ENCODE measurements around the gene FARP1.

FARP1 gene

DNA sequence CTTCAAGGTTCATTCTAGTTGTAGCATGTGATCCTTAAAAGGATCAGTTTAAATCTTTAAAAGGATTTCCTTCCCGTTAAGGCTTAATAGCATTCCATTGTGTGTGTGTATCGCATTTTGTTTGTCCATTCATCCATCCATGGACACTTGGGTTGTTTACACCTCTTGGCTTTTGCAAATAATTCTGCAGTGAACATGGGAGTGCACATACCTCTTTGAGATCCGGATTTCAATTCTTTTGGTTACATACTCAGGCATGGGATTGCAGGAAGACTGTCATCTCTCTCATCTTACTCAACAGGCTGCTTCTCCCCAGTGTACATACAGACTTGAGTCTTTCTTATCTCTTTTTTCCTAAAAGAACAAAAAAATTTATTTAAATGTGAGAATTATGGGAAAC is 32.9 kb downstream of the FARP1 start:
- no peaks in the 10 kb centered on the region for H3K36me3 ChIP-seq (ENCODE audit: insufficient read depth, low read length)
- H3K79me2 ChIP-seq (ENCODE audit: control insufficient read depth, insufficient read depth, low read length, unreplicated experiment): peaks cover 15% of the 10 kb centered on the region
- no peaks in the 10 kb centered on the region for H3K27me3 ChIP-seq (ENCODE audit: insufficient read depth, low read length)
- H3K4me3 ChIP-seq (ENCODE audit: low read depth, low read length): no peak overlapping the region
- no peak overlapping the region for H2AFZ ChIP-seq (ENCODE audit: low read length, unreplicated experiment)
- H3K27ac ChIP-seq (ENCODE audit: low read depth, low read length): no peak overlapping the region
- peaks cover 39% of the 10 kb centered on the region for H3K4me1 ChIP-seq (ENCODE audit: control insufficient read depth, insufficient read depth, low read length, unreplicated experiment)

DNA sequence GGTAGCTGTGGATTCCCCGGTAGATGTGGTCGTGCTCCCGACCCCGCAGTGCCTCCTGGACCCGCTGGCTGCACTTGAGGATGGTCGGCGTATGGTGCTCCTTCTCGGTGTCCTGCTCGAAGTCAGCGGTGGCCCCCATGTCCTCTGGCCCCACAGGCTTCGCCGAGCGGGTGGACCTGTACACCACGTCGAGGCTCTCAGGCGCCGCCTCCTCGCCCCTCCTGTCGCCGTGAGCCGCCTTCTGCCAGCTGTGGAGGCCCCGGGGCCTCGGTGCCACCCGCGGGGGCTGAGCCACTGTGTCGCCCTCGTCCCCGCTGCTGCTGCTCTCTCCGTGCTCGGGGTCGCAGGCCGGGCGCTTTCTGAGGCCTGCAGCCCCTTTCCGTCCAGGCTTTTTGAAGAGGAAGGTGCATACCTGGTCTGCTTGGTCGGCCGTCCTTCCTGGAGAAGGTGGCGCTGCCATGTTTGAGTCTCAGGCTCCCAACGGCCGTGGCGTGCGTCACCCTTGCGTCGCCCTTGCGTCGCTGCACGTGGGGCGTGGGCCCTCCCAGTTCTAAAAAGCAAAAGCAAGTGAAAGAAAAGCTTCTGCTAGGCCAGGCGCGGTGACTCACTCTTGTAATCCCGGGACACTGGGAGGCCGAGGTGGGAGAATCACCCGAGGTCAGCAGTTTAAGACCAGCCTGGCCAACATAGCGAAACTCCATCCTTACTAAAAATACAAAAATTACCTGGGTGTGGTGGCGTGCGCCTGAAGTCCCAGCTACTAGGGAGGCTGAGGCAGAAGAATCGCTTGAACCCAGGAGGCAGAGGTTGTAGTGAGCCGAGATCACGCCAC is 34.1 kb downstream of the FARP1 start, which contains the start of gene RNF113B:
TSS of gene RNF113B (minus strand) at position 493 of the 832 bp plus-strand sequence. CDS start at position 460, 33 bp downstream.
- Histone ChIP-seq H3K27ac (ENCODE audit: low read depth, low read length) (no peak within 1 kb of the TSS), H2AFZ (ENCODE audit: low read length, unreplicated experiment) (no peak within 1 kb of the TSS), H3K4me1 (ENCODE audit: control insufficient read depth, insufficient read depth, low read length, unreplicated experiment) (peaks cover 31% of the 10 kb centered on the region), H3K79me2 (ENCODE audit: control insufficient read depth, insufficient read depth, low read length, unreplicated experiment) (peaks cover 16% of the 10 kb centered on the region), H3K27me3 (ENCODE audit: insufficient read depth, low read length) (no peaks in the 10 kb centered on the region), H3K4me3 (ENCODE audit: low read depth, low read length) (no peak within 1 kb of the TSS), H3K36me3 (ENCODE audit: insufficient read depth, low read length) (no peaks in the 10 kb centered on the region)

DNA sequence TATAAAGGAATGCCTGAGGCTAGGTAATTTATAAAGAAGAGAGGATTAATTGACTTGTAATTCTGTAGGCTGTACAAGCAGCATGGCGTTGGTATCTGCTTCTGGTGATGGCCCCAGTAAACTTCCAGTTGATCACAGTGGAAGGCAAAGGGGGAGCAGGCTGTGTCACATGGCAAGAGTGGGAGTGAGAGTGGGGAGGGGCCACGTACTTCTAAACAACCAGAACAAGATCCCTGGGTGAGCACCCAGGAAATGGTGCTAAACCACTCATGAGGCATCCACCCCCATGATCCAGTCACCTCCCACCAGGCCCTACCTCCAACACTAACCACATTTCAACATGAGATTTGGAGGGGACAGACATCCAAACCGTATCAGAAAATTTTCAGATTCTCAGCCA is 37.2 kb downstream of the FARP1 start:
- Histone ChIP-seq H3K36me3 (ENCODE audit: insufficient read depth, low read length) (no peaks in the 10 kb centered on the region), H3K4me3 (ENCODE audit: low read depth, low read length) (no peak overlapping the region), H3K4me1 (ENCODE audit: control insufficient read depth, insufficient read depth, low read length, unreplicated experiment) (peaks cover under 1% of the 10 kb centered on the region), H3K79me2 (ENCODE audit: control insufficient read depth, insufficient read depth, low read length, unreplicated experiment) (peaks cover 9% of the 10 kb centered on the region), H2AFZ (ENCODE audit: low read length, unreplicated experiment) (no peak overlapping the region), H3K27ac (ENCODE audit: low read depth, low read length) (no peak overlapping the region), H3K27me3 (ENCODE audit: insufficient read depth, low read length) (no peaks in the 10 kb centered on the region)

DNA sequence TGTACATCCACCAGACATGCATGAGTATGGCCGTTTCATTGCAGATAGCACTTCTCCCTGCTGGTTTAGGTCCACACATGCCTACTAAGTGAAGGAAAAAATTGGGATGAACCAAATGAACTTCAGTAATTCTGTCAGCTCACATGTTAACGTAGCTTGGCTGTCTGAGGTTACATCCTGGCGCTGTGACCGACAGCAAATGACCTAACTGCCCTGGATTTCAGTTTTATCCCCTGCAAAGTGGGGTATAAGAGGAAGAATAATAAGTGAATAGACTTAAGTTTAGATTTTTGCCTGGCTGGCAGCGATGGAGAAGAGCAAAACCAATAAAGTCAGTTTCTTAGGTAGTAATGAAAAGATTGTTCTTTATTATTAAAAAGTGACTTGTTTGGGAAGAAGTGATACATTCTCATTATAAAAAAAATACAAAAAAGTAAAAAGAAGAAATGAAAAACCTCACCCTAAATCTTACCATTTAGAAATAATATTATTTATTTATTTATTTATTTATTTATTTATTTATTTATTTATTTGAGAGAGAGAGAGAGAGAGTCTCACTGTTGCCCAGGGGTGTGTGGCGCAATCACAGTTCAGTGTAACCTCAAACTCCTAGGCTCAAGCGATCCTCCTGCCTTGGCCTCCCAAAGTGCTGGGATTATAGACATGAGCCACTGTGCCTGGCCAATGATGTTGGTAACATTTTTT is 38.4 kb downstream of the FARP1 start:
- Histone ChIP-seq H3K27ac (ENCODE audit: low read depth, low read length) (no peak overlapping the region), H3K27me3 (ENCODE audit: insufficient read depth, low read length) (no peaks in the 10 kb centered on the region), H3K36me3 (ENCODE audit: insufficient read depth, low read length) (no peaks in the 10 kb centered on the region), H3K79me2 (ENCODE audit: control insufficient read depth, insufficient read depth, low read length, unreplicated experiment) (peaks cover 7% of the 10 kb centered on the region), H2AFZ (ENCODE audit: low read length, unreplicated experiment) (no peak overlapping the region), H3K4me1 (ENCODE audit: control insufficient read depth, insufficient read depth, low read length, unreplicated experiment) (no peaks in the 10 kb centered on the region), H3K4me3 (ENCODE audit: low read depth, low read length) (no peak overlapping the region)

DNA sequence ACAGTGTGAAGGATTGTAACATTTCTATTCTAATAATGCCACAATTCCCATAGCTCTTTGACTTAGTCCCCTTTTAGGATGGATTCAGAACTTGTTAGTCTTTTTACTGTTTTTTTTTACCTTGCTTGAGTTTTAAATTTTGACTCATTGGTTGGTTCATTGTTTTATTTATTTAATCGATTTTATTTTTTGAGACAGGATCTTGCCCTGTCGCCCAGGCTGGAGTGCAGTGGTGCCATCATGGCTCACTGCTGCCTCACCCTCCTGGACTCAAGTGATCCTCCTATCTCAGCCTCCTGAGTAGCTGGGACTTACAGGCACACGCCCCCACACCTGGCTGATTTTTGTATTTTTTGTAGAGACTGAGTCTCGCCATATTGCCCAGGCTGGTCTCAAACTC is 39.3 kb downstream of the FARP1 start:
- H3K79me2 ChIP-seq (ENCODE audit: control insufficient read depth, insufficient read depth, low read length, unreplicated experiment): peaks cover 7% of the 10 kb centered on the region
- no peak overlapping the region for H2AFZ ChIP-seq (ENCODE audit: low read length, unreplicated experiment)
- no peak overlapping the region for H3K27ac ChIP-seq (ENCODE audit: low read depth, low read length)
- H3K4me3 ChIP-seq (ENCODE audit: low read depth, low read length): no peak overlapping the region
- H3K27me3 ChIP-seq (ENCODE audit: insufficient read depth, low read length): no peaks in the 10 kb centered on the region
- no peaks in the 10 kb centered on the region for H3K36me3 ChIP-seq (ENCODE audit: insufficient read depth, low read length)
- H3K4me1 ChIP-seq (ENCODE audit: control insufficient read depth, insufficient read depth, low read length, unreplicated experiment): no peaks in the 10 kb centered on the region

DNA sequence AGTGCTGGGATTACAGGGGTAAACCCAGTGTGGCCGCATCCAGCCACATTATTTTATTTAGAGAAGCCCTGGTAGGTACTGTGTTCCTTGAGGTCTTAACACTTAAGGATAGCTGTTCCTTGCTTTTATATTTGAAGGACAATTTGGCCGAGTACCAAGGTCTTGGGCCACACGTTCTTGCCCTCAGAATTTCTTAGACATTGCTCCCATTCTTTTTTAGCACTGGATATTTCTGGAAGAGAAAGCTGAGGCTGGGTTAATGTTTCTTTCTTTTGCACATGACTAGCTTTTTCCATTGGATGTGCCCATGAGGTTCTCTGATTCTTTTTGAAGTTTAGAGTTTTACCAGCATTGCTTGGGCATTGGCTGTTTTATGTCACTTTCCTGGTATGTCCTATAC is 39.7 kb downstream of the FARP1 start:
- Histone ChIP-seq H3K4me3 (ENCODE audit: low read depth, low read length) (no peak overlapping the region), H3K27me3 (ENCODE audit: insufficient read depth, low read length) (no peaks in the 10 kb centered on the region), H3K27ac (ENCODE audit: low read depth, low read length) (no peak overlapping the region), H3K79me2 (ENCODE audit: control insufficient read depth, insufficient read depth, low read length, unreplicated experiment) (peaks cover 7% of the 10 kb centered on the region), H2AFZ (ENCODE audit: low read length, unreplicated experiment) (no peak overlapping the region), H3K4me1 (ENCODE audit: control insufficient read depth, insufficient read depth, low read length, unreplicated experiment) (no peaks in the 10 kb centered on the region), H3K36me3 (ENCODE audit: insufficient read depth, low read length) (no peaks in the 10 kb centered on the region)

DNA sequence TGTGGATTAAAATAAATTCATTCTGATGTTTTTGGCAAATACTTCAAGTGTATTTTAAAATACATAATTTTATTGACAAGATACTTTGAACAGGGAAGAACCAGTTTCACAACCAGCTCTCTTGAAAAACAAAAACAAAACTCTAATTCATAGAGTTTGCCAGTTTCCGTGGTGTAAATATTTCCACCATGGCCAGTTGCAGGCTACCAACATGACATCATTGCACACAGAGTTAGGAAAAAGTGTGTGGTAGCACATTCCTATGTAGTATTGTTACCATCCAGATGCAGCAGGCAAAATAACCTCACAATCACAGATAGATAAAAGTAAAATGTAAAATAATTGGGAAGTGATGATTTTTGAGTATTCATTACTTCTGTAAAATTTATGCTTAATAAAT is 41.9 kb downstream of the FARP1 start:
- H3K79me2 ChIP-seq (ENCODE audit: control insufficient read depth, insufficient read depth, low read length, unreplicated experiment): peaks cover 7% of the 10 kb centered on the region
- no peak overlapping the region for H2AFZ ChIP-seq (ENCODE audit: low read length, unreplicated experiment)
- H3K27me3 ChIP-seq (ENCODE audit: insufficient read depth, low read length): no peaks in the 10 kb centered on the region
- no peak overlapping the region for H3K27ac ChIP-seq (ENCODE audit: low read depth, low read length)
- H3K36me3 ChIP-seq (ENCODE audit: insufficient read depth, low read length): no peaks in the 10 kb centered on the region
- H3K4me1 ChIP-seq (ENCODE audit: control insufficient read depth, insufficient read depth, low read length, unreplicated experiment): no peaks in the 10 kb centered on the region
- no peak overlapping the region for H3K4me3 ChIP-seq (ENCODE audit: low read depth, low read length)

DNA sequence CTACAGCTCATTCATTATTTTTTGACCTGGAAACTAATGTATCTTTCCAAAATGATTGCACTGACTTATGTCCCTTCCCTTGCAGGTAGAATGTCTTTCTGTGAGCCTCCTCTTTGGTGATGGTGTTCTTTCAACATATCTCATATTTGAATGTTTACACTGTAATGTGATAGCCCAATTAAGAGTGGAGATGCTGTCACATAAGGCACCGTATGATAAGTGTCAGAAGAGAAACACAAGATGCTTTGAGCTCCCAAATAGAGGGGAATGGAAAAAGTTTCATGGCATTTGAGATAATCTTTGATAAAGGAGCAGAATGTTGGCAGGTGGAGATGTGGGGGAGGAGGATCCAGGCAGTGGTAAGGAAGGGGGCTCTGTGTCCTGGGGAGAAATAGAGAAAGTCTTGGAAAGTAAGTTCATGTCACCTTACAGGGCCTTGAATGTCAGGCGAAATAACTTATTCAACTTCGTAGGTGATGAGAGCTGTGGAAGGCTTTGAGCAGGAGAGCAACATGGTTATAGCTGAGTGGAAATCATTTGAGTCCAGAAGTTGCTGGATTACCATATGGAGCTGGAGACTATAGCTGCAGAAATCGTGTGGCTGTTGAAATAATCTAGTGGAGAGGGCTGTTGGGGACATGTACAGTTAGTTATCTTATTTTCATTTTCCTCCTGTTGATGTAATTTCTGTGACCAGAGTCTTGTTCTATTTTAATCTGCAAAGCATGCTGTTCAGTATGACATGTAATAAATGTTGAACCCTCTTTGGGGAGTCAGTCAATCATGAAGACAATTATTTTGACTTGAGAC is 44.5 kb downstream of the FARP1 start:
- Histone ChIP-seq H3K4me1 (ENCODE audit: control insufficient read depth, insufficient read depth, low read length, unreplicated experiment) (peaks cover 3% of the 10 kb centered on the region), H3K79me2 (ENCODE audit: control insufficient read depth, insufficient read depth, low read length, unreplicated experiment) (peaks cover 11% of the 10 kb centered on the region), H3K27me3 (ENCODE audit: insufficient read depth, low read length) (no peaks in the 10 kb centered on the region), H3K4me3 (ENCODE audit: low read depth, low read length) (no peak overlapping the region), H3K36me3 (ENCODE audit: insufficient read depth, low read length) (no peaks in the 10 kb centered on the region), H3K27ac (ENCODE audit: low read depth, low read length) (no peak overlapping the region), H2AFZ (ENCODE audit: low read length, unreplicated experiment) (no peak overlapping the region)

DNA sequence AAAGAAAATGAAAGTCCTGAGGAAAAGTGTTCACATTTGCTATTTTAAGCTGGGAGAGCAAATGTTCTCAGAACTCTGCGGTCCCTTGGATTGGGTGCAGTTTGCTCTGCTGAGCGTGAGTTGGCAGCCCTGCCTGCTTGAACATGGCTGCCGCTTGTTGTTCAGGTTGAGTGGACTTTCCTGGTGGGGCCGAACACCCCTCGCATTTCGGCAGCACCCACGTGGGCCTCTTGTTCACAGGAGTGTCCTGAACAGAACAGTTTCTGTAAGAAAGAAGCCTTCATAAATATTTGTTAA is 45.0 kb downstream of the FARP1 start:
- Histone ChIP-seq H3K27me3 (ENCODE audit: insufficient read depth, low read length) (no peaks in the 10 kb centered on the region), H3K4me1 (ENCODE audit: control insufficient read depth, insufficient read depth, low read length, unreplicated experiment) (peaks cover 3% of the 10 kb centered on the region), H2AFZ (ENCODE audit: low read length, unreplicated experiment) (no peak overlapping the region), H3K79me2 (ENCODE audit: control insufficient read depth, insufficient read depth, low read length, unreplicated experiment) (peaks cover 11% of the 10 kb centered on the region), H3K27ac (ENCODE audit: low read depth, low read length) (no peak overlapping the region), H3K36me3 (ENCODE audit: insufficient read depth, low read length) (no peaks in the 10 kb centered on the region), H3K4me3 (ENCODE audit: low read depth, low read length) (no peak overlapping the region)

DNA sequence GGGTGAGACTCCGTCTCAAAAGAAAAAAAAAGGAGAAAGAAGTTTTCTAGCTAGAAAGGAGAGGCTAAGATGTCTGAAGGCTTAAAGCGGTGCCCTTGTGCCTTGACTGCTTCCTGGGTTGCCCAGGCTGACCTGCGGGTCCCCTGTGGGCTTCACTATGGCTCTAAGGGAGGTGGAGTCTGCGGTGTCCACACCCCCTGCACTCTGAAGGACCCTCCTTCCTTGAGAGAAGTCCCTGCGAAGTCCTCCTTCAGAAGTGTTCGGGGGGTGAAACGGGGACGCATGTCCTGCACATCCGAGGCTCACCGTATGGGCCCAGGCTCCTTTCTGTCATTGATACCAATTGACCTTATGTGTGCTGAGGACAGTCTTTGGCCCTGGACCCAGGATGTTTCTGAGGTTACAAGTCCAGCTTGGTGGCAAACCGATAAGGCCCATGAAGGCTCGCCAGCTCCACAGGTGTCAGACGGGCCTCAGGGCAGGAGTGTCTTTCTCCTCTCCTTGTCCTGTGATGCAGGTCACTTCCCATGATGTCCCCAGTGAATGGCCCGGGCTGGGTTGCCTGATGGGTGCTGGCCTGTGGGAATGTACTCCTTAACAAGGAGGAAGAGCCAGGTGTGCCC is 45.8 kb downstream of the FARP1 start:
- H3K27me3 ChIP-seq (ENCODE audit: insufficient read depth, low read length): no peaks in the 10 kb centered on the region
- H3K27ac ChIP-seq (ENCODE audit: low read depth, low read length): no peak overlapping the region
- H2AFZ ChIP-seq (ENCODE audit: low read length, unreplicated experiment): no peak overlapping the region
- no peaks in the 10 kb centered on the region for H3K36me3 ChIP-seq (ENCODE audit: insufficient read depth, low read length)
- H3K79me2 ChIP-seq (ENCODE audit: control insufficient read depth, insufficient read depth, low read length, unreplicated experiment): peaks cover 8% of the 10 kb centered on the region
- no peak overlapping the region for H3K4me3 ChIP-seq (ENCODE audit: low read depth, low read length)
- peaks cover 3% of the 10 kb centered on the region for H3K4me1 ChIP-seq (ENCODE audit: control insufficient read depth, insufficient read depth, low read length, unreplicated experiment)

Data from ACC112 (cell line).